GM21447 (cell line): Measurements from ENCODE around the gene WDR87.
A peak's percentile ranks its signal among the peaks of the same experiment; 100 is the strongest.
"Not testable (repeated sequence)": the region's sequence is repeated elsewhere in the genome, so short reads cannot be mapped to it uniquely, and the experiment has no call there.

Source experiments
- ATAC-seq: cut with Tn5 transposase; IDR thresholded peaks from one replicate; pipeline ENCODE4 v1.9.1; 2021; ENCODE audit not compliant: unreplicated experiment

WDR87 gene

GRCh38 chr19:37931881-37932655 is 25.7 kb upstream of the WDR87 start:
- peak; percentile 48 for ATAC-seq

GRCh38 chr19:37930416-37930815 is 24.0 kb upstream of the WDR87 start:
- ATAC-seq: no peak

GRCh38 chr19:37929355-37929923 is 23.0 kb upstream of the WDR87 start:
- no peak for ATAC-seq

GRCh38 chr19:37928527-37929286 is 22.3 kb upstream of the WDR87 start:
- peak; percentile 56 for ATAC-seq

- no peak for ATAC-seq
These were observed 20.3 kb upstream of the WDR87 start for GRCh38 chr19:37926711-37927110.

- no peak for ATAC-seq
These were observed 19.9 kb upstream of the WDR87 start for GRCh38 chr19:37926255-37926654.

GRCh38 chr19:37925212-37925611 is 18.8 kb upstream of the WDR87 start:
- no peak for ATAC-seq

GRCh38 chr19:37924573-37924972 is 18.2 kb upstream of the WDR87 start:
- ATAC-seq: not testable (repeated sequence)

- ATAC-seq: no peak
These were observed 14.4 kb upstream of the WDR87 start for GRCh38 chr19:37920591-37921450.

- ATAC-seq: peak; percentile 72
These were observed 8.5 kb upstream of the WDR87 start for GRCh38 chr19:37914908-37915307.

- ATAC-seq: no peak
These were observed 3.3 kb upstream of the WDR87 start for GRCh38 chr19:37909661-37910199.

GRCh38 chr19:37907735-37908455 is 1.5 kb upstream of the WDR87 start:
- ATAC-seq: no peak

- ATAC-seq: peak; percentile 81
These were observed 708 bp upstream of the WDR87 start, which contains the start of gene SIPA1L3 for GRCh38 chr19:37906869-37907734. SIPA1L3 (plus strand) TSS chr19:37907208; CDS start chr19:38081566, 174,358 bp downstream.

GRCh38 chr19:37903096-37903495 is 3.3 kb downstream of the WDR87 start:
- ATAC-seq: no peak

- no peak for ATAC-seq
These were observed 3.7 kb downstream of the WDR87 start for GRCh38 chr19:37902668-37903067.

GRCh38 chr19:37899966-37900365 is 6.4 kb downstream of the WDR87 start:
- no peak for ATAC-seq

GRCh38 chr19:37899453-37899852 is 6.9 kb downstream of the WDR87 start:
- no peak for ATAC-seq

GRCh38 chr19:37896180-37896579 is 10.2 kb downstream of the WDR87 start:
- no peak for ATAC-seq
